HEK293 (cell line): ENCODE measurements around the gene GLMP.

Experiments used
- BCL11A ChIP-seq: fragments of 450-650 bp; formaldehyde crosslinking; IDR thresholded peaks from 2 replicates; pipeline ENCODE4 v1.5.1; 2016; ENCODE audit warnings: low read depth, missing biosample characterization, missing genetic modification characterization
- FEZF1 ChIP-seq: fragments of 450-650 bp; formaldehyde crosslinking; IDR thresholded peaks from 2 replicates; pipeline ENCODE4 v1.5.1; 2016; ENCODE audit warnings: missing biosample characterization, missing genetic modification characterization
- GFI1B ChIP-seq: fragments of 450-650 bp; formaldehyde crosslinking; IDR thresholded peaks from 2 replicates; pipeline ENCODE4 v1.5.1; 2016; ENCODE audit warnings: missing biosample characterization, missing genetic modification characterization
- GLIS2 ChIP-seq: fragments of 450-650 bp; formaldehyde crosslinking; IDR thresholded peaks from 2 replicates; pipeline ENCODE4 v1.5.1; 2016; ENCODE audit warnings: missing biosample characterization, missing genetic modification characterization
- MEIS1 ChIP-seq: sonication (generic); formaldehyde crosslinking; IDR thresholded peaks from 2 replicates; pipeline ENCODE4 v1.8.1; 2022; ENCODE audit warnings: missing genetic modification reagents, mild to moderate bottlenecking, borderline replicate concordance
- SETDB1 ChIP-seq: IDR thresholded peaks from one replicate; pipeline ENCODE4 v1.6.1; 2017; ENCODE audit warnings: mild to moderate bottlenecking, low read length, moderate library complexity, mixed read lengths; ENCODE audit not compliant: insufficient read length
- TRIM28 ChIP-seq: IDR thresholded peaks from 2 replicates; pipeline ENCODE4 v1.6.1; 2011; ENCODE audit warnings: low read length, control low read depth, borderline replicate concordance
- ZBTB21 ChIP-seq: fragments of 450-650 bp; formaldehyde crosslinking; IDR thresholded peaks from 2 replicates; pipeline ENCODE4 v1.5.1; 2017; ENCODE audit warnings: missing biosample characterization, missing genetic modification characterization
- ZBTB8A ChIP-seq: fragments of 450-650 bp; formaldehyde crosslinking; IDR thresholded peaks from 2 replicates; pipeline ENCODE4 v1.5.1; 2016; ENCODE audit warnings: missing biosample characterization, missing genetic modification characterization
- ZFP37 ChIP-seq: fragments of 450-650 bp; formaldehyde crosslinking; IDR thresholded peaks from 2 replicates; pipeline ENCODE4 v1.5.1; 2016; ENCODE audit warnings: missing biosample characterization, missing genetic modification characterization
- ZNF112 ChIP-seq: fragments of 450-650 bp; formaldehyde crosslinking; IDR thresholded peaks from 2 replicates; pipeline ENCODE4 v1.5.0; 2017; ENCODE audit warnings: missing biosample characterization, missing genetic modification characterization
- ZNF114 ChIP-seq: fragments of 450-650 bp; formaldehyde crosslinking; IDR thresholded peaks from 2 replicates; pipeline ENCODE4 v1.5.0; 2017; ENCODE audit warnings: missing biosample characterization, missing genetic modification characterization
- ZNF155 ChIP-seq: fragments of 450-650 bp; formaldehyde crosslinking; IDR thresholded peaks from 2 replicates; pipeline ENCODE4 v1.5.1; 2016; ENCODE audit warnings: missing biosample characterization, missing genetic modification characterization
- ZNF23 ChIP-seq: fragments of 450-650 bp; formaldehyde crosslinking; IDR thresholded peaks from 2 replicates; pipeline ENCODE4 v1.5.1; 2016; ENCODE audit warnings: missing biosample characterization, missing genetic modification characterization, borderline replicate concordance
- ZNF248 ChIP-seq: fragments of 450-650 bp; formaldehyde crosslinking; IDR thresholded peaks from 2 replicates; pipeline ENCODE4 v1.5.1; 2017; ENCODE audit warnings: missing biosample characterization, missing genetic modification characterization
- ZNF324 ChIP-seq: fragments of 450-650 bp; formaldehyde crosslinking; IDR thresholded peaks from 2 replicates; pipeline ENCODE4 v1.5.1; 2016; ENCODE audit warnings: missing biosample characterization, missing genetic modification characterization
- ZNF394 ChIP-seq: fragments of 450-650 bp; formaldehyde crosslinking; IDR thresholded peaks from 2 replicates; pipeline ENCODE4 v1.5.1; 2016; ENCODE audit warnings: missing biosample characterization, missing genetic modification characterization, mild to moderate bottlenecking, moderate library complexity, borderline replicate concordance
- ZNF585B ChIP-seq: fragments of 450-650 bp; formaldehyde crosslinking; IDR thresholded peaks from 2 replicates; pipeline ENCODE4 v1.5.1; 2016; ENCODE audit warnings: missing biosample characterization, missing genetic modification characterization
- ZNF596 ChIP-seq: fragments of 450-650 bp; IDR thresholded peaks from 2 replicates; pipeline ENCODE4 v1.5.0; 2018; ENCODE audit warnings: missing biosample characterization, mild to moderate bottlenecking, missing genetic modification characterization, moderate library complexity
- ZNF623 ChIP-seq: fragments of 450-650 bp; formaldehyde crosslinking; IDR thresholded peaks from 2 replicates; pipeline ENCODE4 v1.5.1; 2016; ENCODE audit warnings: missing biosample characterization, missing genetic modification characterization
- ZNF670 ChIP-seq: fragments of 450-650 bp; formaldehyde crosslinking; IDR thresholded peaks from 2 replicates; pipeline ENCODE4 v1.5.1; 2016; ENCODE audit warnings: missing biosample characterization, missing genetic modification characterization, low read depth
- ZNF747 ChIP-seq: fragments of 450-650 bp; formaldehyde crosslinking; IDR thresholded peaks from 2 replicates; pipeline ENCODE4 v1.5.1; 2016; ENCODE audit warnings: missing biosample characterization, missing genetic modification characterization
- ZNF76 ChIP-seq: fragments of 450-650 bp; formaldehyde crosslinking; IDR thresholded peaks from 2 replicates; pipeline ENCODE4; 2016; ENCODE audit warnings: low read depth, missing biosample characterization, missing genetic modification characterization, borderline replicate concordance
- ZNF776 ChIP-seq: fragments of 450-650 bp; formaldehyde crosslinking; IDR thresholded peaks from 2 replicates; pipeline ENCODE4 v1.5.0; 2017; ENCODE audit warnings: missing biosample characterization, missing genetic modification characterization, borderline replicate concordance
- ZNF777 ChIP-seq: fragments of 450-650 bp; formaldehyde crosslinking; IDR thresholded peaks from 2 replicates; pipeline ENCODE4 v1.5.1; 2017; ENCODE audit warnings: missing biosample characterization, missing genetic modification characterization, borderline replicate concordance
- ZNF785 ChIP-seq: fragments of 450-650 bp; formaldehyde crosslinking; IDR thresholded peaks from 2 replicates; pipeline ENCODE4 v1.5.1; 2016; ENCODE audit warnings: missing biosample characterization, missing genetic modification characterization
- ZNF830 ChIP-seq: fragments of 450-650 bp; IDR thresholded peaks from 2 replicates; pipeline ENCODE4 v1.5.0; 2018; ENCODE audit warnings: missing biosample characterization, missing genetic modification characterization, low read depth, mild to moderate bottlenecking, moderate library complexity
- ZNF843 ChIP-seq: fragments of 450-650 bp; formaldehyde crosslinking; IDR thresholded peaks from 2 replicates; pipeline ENCODE4 v1.5.1; 2016; ENCODE audit warnings: missing biosample characterization, missing genetic modification characterization
- TF ChIP-seq, protein P1 (sequence below): fragments of 450-650 bp; formaldehyde crosslinking; IDR thresholded peaks from 2 replicates; pipeline ENCODE4 v1.5.1; 2017; ENCODE audit warnings: missing biosample characterization, missing genetic modification characterization
- TF ChIP-seq, protein P2 (sequence below): fragments of 450-650 bp; formaldehyde crosslinking; IDR thresholded peaks from 2 replicates; pipeline ENCODE4 v1.5.1; 2016; ENCODE audit warnings: missing biosample characterization, missing genetic modification characterization
- TF ChIP-seq, protein P3 (sequence below): fragments of 450-650 bp; formaldehyde crosslinking; IDR thresholded peaks from 2 replicates; pipeline ENCODE4 v1.5.1; 2016; ENCODE audit warnings: missing biosample characterization, missing genetic modification characterization
- TF ChIP-seq, protein P4 (sequence below): fragments of 450-650 bp; formaldehyde crosslinking; IDR thresholded peaks from 2 replicates; pipeline ENCODE4 v1.5.1; 2017; ENCODE audit warnings: missing biosample characterization, missing genetic modification characterization
- TF ChIP-seq, protein P5 (sequence below): sonication (generic); formaldehyde crosslinking; IDR thresholded peaks from 2 replicates; pipeline ENCODE4 v1.8.1; 2022; ENCODE audit warnings: mild to moderate bottlenecking, moderate library complexity, missing genetic modification reagents

The GLMP gene

DNA sequence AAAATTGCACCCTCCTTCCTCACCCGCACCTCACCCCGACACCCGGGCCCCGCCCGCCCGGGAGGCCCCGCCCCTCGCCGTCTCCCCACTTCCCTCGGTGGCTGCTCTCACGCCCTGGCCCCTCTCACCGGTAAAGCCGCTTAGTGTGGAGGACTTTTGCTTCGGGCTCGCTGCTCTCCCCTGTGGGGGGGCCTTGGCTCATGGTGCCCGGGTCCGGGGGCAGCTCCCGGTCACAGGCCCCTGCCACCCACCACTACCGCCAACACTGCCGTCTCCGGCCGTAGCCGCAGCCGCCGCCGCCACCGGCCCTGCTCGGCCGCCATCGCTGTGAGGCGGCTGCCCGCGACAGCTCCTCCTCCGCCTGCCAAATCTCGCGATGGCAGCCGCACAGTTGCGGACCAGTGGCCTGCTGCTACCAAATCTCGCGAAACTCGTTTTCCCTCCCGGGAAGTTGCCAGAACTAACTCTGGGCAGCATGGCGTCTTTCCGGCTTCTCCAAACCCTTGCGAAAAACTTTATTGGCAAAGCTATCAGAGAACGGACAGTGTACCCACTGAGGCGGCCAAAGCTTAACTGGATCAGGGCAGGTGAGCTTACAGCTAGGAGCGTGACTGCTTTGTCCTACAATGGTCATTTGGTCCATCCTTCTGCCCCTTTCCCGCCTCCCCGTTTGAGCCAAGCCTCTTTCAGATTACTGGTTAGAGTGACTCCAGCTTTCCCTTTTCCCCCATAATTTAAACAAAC is 12.8 kb downstream of the GLMP start, which contains the start of gene SMG5 (continued):
- peak; percentile 66 for TF ChIP-seq ZBTB8A (tag by site-specific recombination)
- no peak for TF ChIP-seq ZNF747 (tag by site-specific recombination)
- no peak for TF ChIP-seq ZNF596 (tag by site-specific recombination)
- no peak for TF ChIP-seq ZNF248 (tag by site-specific recombination)
- TF ChIP-seq, protein P1, sequence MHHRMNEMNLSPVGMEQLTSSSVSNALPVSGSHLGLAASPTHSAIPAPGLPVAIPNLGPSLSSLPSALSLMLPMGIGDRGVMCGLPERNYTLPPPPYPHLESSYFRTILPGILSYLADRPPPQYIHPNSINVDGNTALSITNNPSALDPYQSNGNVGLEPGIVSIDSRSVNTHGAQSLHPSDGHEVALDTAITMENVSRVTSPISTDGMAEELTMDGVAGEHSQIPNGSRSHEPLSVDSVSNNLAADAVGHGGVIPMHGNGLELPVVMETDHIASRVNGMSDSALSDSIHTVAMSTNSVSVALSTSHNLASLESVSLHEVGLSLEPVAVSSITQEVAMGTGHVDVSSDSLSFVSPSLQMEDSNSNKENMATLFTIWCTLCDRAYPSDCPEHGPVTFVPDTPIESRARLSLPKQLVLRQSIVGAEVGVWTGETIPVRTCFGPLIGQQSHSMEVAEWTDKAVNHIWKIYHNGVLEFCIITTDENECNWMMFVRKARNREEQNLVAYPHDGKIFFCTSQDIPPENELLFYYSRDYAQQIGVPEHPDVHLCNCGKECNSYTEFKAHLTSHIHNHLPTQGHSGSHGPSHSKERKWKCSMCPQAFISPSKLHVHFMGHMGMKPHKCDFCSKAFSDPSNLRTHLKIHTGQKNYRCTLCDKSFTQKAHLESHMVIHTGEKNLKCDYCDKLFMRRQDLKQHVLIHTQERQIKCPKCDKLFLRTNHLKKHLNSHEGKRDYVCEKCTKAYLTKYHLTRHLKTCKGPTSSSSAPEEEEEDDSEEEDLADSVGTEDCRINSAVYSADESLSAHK: peak; percentile 62; the same call in 1 of the 2 replicates
- TF ChIP-seq ZNF76 (tag by site-specific recombination): peak; percentile 95
- TF ChIP-seq, protein P2, sequence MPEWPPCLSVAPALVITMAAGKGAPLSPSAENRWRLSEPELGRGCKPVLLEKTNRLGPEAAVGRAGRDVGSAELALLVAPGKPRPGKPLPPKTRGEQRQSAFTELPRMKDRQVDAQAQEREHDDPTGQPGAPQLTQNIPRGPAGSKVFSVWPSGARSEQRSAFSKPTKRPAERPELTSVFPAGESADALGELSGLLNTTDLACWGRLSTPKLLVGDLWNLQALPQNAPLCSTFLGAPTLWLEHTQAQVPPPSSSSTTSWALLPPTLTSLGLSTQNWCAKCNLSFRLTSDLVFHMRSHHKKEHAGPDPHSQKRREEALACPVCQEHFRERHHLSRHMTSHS (tag by site-specific recombination): no peak
- TF ChIP-seq SETDB1: no peak
- TF ChIP-seq ZNF843 (tag by site-specific recombination): peak; percentile 78
- no peak for TF ChIP-seq MEIS1 (CRISPR knock-in tag)
- TF ChIP-seq ZNF394 (tag by site-specific recombination): peak; percentile 92
- no peak for TF ChIP-seq ZNF114 (tag by site-specific recombination)
- TF ChIP-seq ZNF777 (tag by site-specific recombination): no peak
- TF ChIP-seq ZNF623 (tag by site-specific recombination): no peak; the same call in 1 of the 2 replicates
- TF ChIP-seq GFI1B (tag by site-specific recombination): no peak; the same call in 1 of the 2 replicates
- TF ChIP-seq ZNF112: no peak
- TF ChIP-seq, protein P3, sequence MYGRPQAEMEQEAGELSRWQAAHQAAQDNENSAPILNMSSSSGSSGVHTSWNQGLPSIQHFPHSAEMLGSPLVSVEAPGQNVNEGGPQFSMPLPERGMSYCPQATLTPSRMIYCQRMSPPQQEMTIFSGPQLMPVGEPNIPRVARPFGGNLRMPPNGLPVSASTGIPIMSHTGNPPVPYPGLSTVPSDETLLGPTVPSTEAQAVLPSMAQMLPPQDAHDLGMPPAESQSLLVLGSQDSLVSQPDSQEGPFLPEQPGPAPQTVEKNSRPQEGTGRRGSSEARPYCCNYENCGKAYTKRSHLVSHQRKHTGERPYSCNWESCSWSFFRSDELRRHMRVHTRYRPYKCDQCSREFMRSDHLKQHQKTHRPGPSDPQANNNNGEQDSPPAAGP (tag by site-specific recombination): peak; percentile 89
- 0 out of 2 replicates have a peak, but pooled peaks have one; percentile 73 for TF ChIP-seq ZNF785 (tag by site-specific recombination)
- TF ChIP-seq ZBTB21 (tag by site-specific recombination): peak; percentile 88
- TF ChIP-seq ZNF23: no peak
- peak; percentile 67; the same call in 1 of the 2 replicates for TF ChIP-seq GLIS2 (tag by site-specific recombination)
- TF ChIP-seq ZNF585B (tag by site-specific recombination): no peak
- no peak for TF ChIP-seq ZNF776 (tag by site-specific recombination)
- TF ChIP-seq ZNF670: no peak
- TF ChIP-seq ZNF324 (tag by site-specific recombination): peak; percentile 96
- peak; percentile 81; the same call in 1 of the 2 replicates for TF ChIP-seq ZFP37 (tag by site-specific recombination)
- no peak for TF ChIP-seq BCL11A (tag by site-specific recombination)
- TF ChIP-seq ZNF830 (tag by site-specific recombination): no peak
- TF ChIP-seq, protein P4, sequence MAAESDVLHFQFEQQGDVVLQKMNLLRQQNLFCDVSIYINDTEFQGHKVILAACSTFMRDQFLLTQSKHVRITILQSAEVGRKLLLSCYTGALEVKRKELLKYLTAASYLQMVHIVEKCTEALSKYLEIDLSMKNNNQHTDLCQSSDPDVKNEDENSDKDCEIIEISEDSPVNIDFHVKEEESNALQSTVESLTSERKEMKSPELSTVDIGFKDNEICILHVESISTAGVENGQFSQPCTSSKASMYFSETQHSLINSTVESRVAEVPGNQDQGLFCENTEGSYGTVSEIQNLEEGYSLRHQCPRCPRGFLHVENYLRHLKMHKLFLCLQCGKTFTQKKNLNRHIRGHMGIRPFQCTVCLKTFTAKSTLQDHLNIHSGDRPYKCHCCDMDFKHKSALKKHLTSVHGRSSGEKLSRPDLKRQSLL (tag by site-specific recombination): peak; percentile 21; the same call in 1 of the 2 replicates
- no peak for TF ChIP-seq ZNF155 (tag by site-specific recombination)
- TF ChIP-seq FEZF1 (tag by site-specific recombination): no peak
- TF ChIP-seq TRIM28: peak; percentile 71
- TF ChIP-seq, protein P5, sequence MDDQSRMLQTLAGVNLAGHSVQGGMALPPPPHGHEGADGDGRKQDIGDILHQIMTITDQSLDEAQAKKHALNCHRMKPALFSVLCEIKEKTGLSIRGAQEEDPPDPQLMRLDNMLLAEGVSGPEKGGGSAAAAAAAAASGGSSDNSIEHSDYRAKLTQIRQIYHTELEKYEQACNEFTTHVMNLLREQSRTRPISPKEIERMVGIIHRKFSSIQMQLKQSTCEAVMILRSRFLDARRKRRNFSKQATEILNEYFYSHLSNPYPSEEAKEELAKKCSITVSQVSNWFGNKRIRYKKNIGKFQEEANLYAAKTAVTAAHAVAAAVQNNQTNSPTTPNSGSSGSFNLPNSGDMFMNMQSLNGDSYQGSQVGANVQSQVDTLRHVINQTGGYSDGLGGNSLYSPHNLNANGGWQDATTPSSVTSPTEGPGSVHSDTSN: no peak
